HFF-Myc (cell line): ENCODE measurements around the gene ABLIM3.

ENCODE experiments used
- DNase-seq: peaks from one replicate; pipeline ENCODE4 v3.0.0-alpha.2; 2011; ENCODE audit warnings: low read depth; ENCODE audit errors: extremely low read depth
- H3K4me3 ChIP-seq: replicated peaks from 2 replicates; pipeline ENCODE4 v1.5.1; 2011; ENCODE audit warnings: low read depth, mild to moderate bottlenecking, control low read depth, low read length
- TF ChIP-seq, protein P1 (sequence below): IDR thresholded peaks from 2 replicates; pipeline ENCODE4 v1.5.1; 2012; ENCODE audit warnings: mild to moderate bottlenecking, low read depth, low read length, control low read depth; ENCODE audit errors: missing control alignments

The ABLIM3 gene

DNA sequence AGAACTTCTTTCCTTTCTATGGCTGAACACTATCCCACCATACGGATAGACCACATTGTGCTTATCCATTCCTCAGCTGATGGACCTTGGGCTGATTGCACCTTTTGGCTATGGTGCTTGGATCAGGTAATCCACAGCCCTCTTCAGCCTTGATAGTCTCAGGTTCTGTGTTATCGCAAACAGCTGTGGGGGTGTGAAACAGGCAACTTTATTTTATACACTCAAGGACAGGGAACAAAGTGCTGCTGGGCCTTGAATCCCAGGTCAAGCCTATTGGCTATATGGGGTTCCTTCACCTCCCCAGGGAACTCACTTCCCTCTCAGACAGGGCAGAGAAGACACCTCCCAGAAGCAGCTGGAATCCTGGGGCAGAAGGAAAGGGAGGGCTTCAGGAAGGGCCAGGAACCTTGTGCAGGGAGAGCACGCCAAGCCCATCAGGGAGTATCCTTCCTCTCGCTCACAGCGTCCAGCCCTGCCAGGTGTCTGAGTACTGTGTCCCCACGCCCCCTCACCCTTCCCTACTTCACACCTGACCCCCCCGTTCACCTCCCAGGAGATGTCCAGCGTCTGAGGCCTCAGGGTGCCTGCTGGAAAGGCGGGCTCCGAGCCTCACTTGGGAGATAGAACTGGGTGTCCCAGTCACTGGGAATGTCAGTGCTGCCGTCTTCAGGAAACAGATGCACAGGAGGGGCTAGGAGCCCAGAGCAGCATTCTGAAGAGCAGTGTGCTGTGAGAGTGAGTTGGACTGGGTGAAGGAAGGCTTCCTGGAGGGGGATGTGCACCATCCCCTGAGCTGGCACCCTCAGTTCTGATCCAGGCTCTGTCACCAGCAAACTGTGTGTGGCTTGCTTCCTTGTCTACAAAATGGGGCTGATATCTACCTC lies 163.1 kb downstream of the ABLIM3 start:
- TF ChIP-seq, protein P1, sequence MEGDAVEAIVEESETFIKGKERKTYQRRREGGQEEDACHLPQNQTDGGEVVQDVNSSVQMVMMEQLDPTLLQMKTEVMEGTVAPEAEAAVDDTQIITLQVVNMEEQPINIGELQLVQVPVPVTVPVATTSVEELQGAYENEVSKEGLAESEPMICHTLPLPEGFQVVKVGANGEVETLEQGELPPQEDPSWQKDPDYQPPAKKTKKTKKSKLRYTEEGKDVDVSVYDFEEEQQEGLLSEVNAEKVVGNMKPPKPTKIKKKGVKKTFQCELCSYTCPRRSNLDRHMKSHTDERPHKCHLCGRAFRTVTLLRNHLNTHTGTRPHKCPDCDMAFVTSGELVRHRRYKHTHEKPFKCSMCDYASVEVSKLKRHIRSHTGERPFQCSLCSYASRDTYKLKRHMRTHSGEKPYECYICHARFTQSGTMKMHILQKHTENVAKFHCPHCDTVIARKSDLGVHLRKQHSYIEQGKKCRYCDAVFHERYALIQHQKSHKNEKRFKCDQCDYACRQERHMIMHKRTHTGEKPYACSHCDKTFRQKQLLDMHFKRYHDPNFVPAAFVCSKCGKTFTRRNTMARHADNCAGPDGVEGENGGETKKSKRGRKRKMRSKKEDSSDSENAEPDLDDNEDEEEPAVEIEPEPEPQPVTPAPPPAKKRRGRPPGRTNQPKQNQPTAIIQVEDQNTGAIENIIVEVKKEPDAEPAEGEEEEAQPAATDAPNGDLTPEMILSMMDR: no peak
- no peak for DNase-seq
- no peak overlapping the region for H3K4me3 ChIP-seq

DNA sequence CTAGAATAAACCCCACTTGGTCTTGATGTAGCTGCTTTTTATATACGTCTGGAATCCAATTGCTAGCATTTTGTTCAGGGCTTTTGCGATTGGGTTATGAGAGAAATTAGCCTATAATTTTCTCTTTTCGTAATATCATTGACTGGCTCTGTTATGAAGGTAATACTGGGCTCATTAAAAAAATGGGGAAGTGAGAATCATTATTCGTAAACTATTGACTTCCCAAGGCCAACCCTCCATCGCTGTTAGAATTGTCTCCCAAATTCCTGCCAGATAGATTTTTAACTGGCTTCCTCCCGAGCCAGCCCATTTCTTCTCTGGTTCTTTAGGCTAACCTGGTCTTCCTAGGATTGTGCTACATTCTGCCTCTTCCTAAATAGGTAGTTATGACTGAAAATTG lies 168.1 kb downstream of the ABLIM3 start:
- no peak overlapping the region for H3K4me3 ChIP-seq
- DNase-seq: no peak
- TF ChIP-seq, protein P1: no peak
